Measurements from ENCODE around the gene TMEM170B. TPM values are rescaled to one million over a fixed set of nuclear protein-coding genes. Genes with fewer than 3 reads are reported as not detected.

TMEM170B gene
- total RNA-seq, 2 donors from 2014 or later: 4.6 to 6.8 TPM

DNA sequence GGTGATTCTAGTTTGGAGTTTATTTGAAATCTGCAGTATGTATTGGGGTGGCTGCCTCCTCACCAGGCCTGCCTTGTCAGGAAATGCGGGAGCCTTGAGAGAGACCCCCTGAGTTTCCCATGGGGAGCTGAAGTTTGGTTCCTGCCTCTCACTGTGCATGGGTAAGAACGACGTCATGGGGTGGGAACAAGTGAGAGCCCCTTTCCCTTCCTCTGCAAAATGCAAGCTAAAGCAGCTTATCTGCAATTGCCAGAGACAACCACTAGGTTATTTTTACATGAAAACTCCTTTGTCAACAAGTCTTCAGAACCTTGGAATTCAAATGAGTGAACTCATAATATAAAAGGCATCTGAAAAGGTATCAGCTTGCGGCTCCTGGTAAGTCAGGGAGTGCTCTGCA, 58.4 kb downstream of the TMEM170B start:
- TF ChIP-seq, protein P1, sequence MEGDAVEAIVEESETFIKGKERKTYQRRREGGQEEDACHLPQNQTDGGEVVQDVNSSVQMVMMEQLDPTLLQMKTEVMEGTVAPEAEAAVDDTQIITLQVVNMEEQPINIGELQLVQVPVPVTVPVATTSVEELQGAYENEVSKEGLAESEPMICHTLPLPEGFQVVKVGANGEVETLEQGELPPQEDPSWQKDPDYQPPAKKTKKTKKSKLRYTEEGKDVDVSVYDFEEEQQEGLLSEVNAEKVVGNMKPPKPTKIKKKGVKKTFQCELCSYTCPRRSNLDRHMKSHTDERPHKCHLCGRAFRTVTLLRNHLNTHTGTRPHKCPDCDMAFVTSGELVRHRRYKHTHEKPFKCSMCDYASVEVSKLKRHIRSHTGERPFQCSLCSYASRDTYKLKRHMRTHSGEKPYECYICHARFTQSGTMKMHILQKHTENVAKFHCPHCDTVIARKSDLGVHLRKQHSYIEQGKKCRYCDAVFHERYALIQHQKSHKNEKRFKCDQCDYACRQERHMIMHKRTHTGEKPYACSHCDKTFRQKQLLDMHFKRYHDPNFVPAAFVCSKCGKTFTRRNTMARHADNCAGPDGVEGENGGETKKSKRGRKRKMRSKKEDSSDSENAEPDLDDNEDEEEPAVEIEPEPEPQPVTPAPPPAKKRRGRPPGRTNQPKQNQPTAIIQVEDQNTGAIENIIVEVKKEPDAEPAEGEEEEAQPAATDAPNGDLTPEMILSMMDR (IDR thresholded peaks at IDR 0.05): no peak

DNA sequence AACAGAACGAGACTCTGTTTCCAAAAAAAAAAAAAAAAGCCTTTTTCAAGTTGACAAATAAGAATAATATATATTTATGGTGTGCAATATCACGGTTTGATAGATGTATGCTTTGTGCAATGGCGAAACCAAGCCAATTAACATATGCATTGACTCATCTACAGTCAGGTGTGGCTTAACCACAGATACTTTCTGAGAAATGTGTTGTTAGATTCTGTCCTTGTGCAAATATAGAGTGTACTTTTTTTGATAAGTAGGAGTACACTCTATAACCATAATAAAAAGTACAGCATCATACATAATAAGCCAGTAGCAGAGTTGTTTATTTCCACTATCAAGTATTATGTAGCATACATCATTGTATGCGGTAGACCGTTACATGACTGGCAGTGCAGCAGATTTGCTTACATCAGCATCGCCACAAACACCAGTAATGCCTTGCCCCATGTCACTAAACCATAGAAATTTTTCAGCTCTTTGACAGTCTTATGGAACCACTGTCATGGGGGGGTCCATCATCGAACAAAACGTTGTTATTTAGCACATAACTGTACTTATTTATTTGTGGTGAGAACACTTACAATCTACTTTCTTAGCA, 59.2 kb downstream of the TMEM170B start:
- H3K4me3 ChIP-seq: no peak overlapping the region
- TF ChIP-seq, protein P1 (IDR thresholded peaks at IDR 0.05): no peak
- H3K4me1 ChIP-seq (ENCODE audit: control insufficient read depth in 1 of 2, low read depth in 2 of 2): peaks cover 4 to 20% of the 10 kb centered on the region in 2 donors
- ATAC-seq (ENCODE audit: insufficient number of reproducible peaks, low FRiP score, low read depth) (no peak), DNase-seq (ENCODE audit: low spot score) (no peak)
- H3K27me3 ChIP-seq (replicated peaks; ENCODE audit: insufficient read depth): no peaks in the 10 kb centered on the region
- no peaks in the 10 kb centered on the region for H3K36me3 ChIP-seq
- H3K9me3 ChIP-seq: no peaks in the 10 kb centered on the region
- H3K27ac ChIP-seq: no peak overlapping the region

More for the DNA sequence above, 58.4 kb downstream of the TMEM170B start:
- Histone ChIP-seq H3K9me3 (no peaks in the 10 kb centered on the region), H3K4me3 (no peak overlapping the region), H3K36me3 (no peaks in the 10 kb centered on the region), H3K4me1 (ENCODE audit: control insufficient read depth in 1 of 2, low read depth in 2 of 2) (peaks cover 3 to 19% of the 10 kb centered on the region in 2 donors), H3K27ac (no peak overlapping the region), H3K27me3 (replicated peaks; ENCODE audit: insufficient read depth) (no peaks in the 10 kb centered on the region)
- ATAC-seq (ENCODE audit: insufficient number of reproducible peaks, low FRiP score, low read depth) (no peak), DNase-seq (ENCODE audit: low spot score) (no peak)

DNA sequence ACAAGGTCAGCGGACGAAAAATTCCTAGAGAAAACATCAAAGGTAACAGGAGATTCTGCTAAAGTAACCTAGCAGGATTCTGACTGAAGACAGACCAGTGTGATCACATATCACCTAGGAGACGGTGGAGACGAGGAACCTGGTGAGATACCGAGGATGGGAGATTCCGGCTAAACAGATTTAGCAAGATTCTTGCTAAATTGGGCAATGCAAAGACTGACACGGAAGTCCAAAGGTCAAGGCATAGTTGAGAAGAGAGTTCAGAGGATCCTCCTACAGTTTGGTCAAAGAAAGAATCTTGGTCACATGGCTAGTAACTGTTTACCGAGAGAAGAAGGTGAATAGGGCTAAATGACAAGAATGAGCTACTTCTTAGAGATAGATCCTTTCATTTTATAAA, 61.1 kb downstream of the TMEM170B start:
- no peak for DNase-seq (ENCODE audit: low spot score)
- ATAC-seq (ENCODE audit: insufficient number of reproducible peaks, low FRiP score, low read depth): no peak
- Histone ChIP-seq H3K4me1 (ENCODE audit: control insufficient read depth in 1 of 2, low read depth in 2 of 2) (peaks cover 4 to 15% of the 10 kb centered on the region in 2 donors), H3K36me3 (no peaks in the 10 kb centered on the region), H3K27ac (no peak overlapping the region), H3K4me3 (no peak overlapping the region), H3K9me3 (no peaks in the 10 kb centered on the region), H3K27me3 (replicated peaks; ENCODE audit: insufficient read depth) (no peaks in the 10 kb centered on the region)
- TF ChIP-seq, protein P1 (IDR thresholded peaks at IDR 0.05): no peak

DNA sequence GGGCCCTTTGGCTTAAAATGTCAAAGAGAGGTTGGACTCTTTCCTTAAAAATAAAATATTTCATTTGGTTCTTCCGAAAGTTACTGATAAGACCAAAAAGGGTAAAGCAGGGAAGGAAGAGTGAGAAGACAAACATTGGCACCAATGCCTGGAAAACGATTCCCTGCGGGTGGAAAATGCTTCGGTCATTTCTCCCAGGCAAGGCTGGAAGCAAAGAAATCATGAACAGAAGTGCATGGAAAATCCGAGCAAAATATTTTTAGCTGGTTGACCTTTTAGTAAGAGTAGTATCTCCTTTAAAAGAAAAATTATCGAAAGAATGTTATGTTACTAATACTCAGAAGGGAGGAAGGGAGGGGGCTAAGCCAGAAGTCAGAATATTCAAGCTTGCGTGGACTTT, 62.7 kb downstream of the TMEM170B start:
- no peak overlapping the region for H3K4me3 ChIP-seq
- TF ChIP-seq, protein P1 (IDR thresholded peaks at IDR 0.05): no peak
- H3K36me3 ChIP-seq: no peaks in the 10 kb centered on the region
- peaks cover 4 to 19% of the 10 kb centered on the region in 2 donors for H3K4me1 ChIP-seq (ENCODE audit: control insufficient read depth in 1 of 2, low read depth in 2 of 2)
- DNase-seq (ENCODE audit: low spot score): no peak
- peak overlapping the region; percentile 9 to 36 for H3K27ac ChIP-seq
- H3K9me3 ChIP-seq: no peaks in the 10 kb centered on the region
- H3K27me3 ChIP-seq (replicated peaks; ENCODE audit: insufficient read depth): no peaks in the 10 kb centered on the region
- ATAC-seq (ENCODE audit: insufficient number of reproducible peaks, low FRiP score, low read depth): no peak

DNA sequence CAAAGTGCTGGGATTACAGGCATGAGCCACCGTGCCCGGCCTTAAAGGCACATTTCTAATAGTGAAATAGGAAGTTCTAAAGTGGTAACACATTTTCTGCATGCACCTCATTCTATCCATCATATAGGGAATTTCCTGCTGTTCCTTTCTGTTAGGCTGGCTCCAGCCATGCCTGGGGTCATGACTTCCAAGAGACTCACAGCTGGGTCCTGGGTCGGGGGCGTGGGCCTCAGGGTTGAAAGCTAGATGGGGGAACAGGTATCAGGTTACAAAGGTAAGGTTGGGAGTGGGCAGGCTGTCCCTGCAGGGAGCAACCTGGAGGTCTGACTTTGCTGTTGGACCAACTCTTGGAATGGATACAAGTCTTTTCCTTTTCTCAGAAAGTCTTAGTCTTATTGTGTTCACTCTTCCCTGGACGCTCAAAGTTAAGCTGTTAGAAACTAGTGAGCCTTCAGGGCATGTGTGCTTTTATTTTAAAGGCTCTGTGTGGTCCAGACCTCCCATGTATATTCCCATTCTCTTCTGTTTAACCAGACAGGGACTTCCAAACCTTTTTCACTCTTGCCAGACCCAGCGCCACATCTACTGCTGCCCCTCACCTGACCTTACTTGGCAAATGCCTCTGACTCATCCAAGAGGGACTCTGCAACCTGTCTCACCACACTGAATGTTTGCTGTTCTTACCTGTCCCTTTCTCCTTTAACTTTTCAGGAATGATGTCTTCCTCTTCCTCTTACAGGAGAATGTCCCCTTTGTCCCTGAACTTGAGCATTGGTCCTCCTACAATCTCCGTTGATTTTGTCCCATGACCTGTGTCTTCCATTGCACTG, 64.4 kb downstream of the TMEM170B start:
- DNase-seq (ENCODE audit: low spot score) (no peak), ATAC-seq (ENCODE audit: insufficient number of reproducible peaks, low FRiP score, low read depth) (no peak)
- peak overlapping the region in 1 of 2 donors; percentile 8 for H3K27ac ChIP-seq
- H3K27me3 ChIP-seq (replicated peaks; ENCODE audit: insufficient read depth): no peaks in the 10 kb centered on the region
- no peak overlapping the region for H3K4me3 ChIP-seq
- no peaks in the 10 kb centered on the region for H3K36me3 ChIP-seq
- TF ChIP-seq, protein P1 (IDR thresholded peaks at IDR 0.05): no peak
- peaks cover 18 to 34% of the 10 kb centered on the region in 2 donors for H3K4me1 ChIP-seq (ENCODE audit: control insufficient read depth in 1 of 2, low read depth in 2 of 2)
- H3K9me3 ChIP-seq: no peaks in the 10 kb centered on the region

All from thoracic aorta (tissue), 2 donors.